WTC11 (cell line): ENCODE results near the gene PLEKHA6. TPM values are rescaled to one million over a fixed set of nuclear protein-coding genes. Genes with fewer than 3 reads are reported as not detected.
A peak's percentile ranks its signal among the peaks of the same experiment; 100 is the strongest.

Source experiments
- ATAC-seq: fragments of 200-7000 bp; cut with Tn5 transposase; 2 replicates; pipeline ENCODE4 v1.10.0; 2021; ENCODE audit warnings: mild to moderate bottlenecking, moderate library complexity
- CTCF ChIA-PET: fragments of 300-600 bp; sonication (Branson Sonifier 250); formaldehyde crosslinking; loops from one replicate; lab custom pipeline; 2021; ENCODE audit warnings: antibody characterized with exemption; lab: Charles Lee
- POLR2A ChIA-PET: fragments of 350-600 bp; sonication (Branson Sonifier 250); formaldehyde crosslinking; loops from one replicate; lab custom pipeline; 2021; ENCODE audit warnings: antibody characterized with exemption; lab: Charles Lee
- DNase-seq: peaks from one replicate; pipeline ENCODE4 v3.0.0; 2021; ENCODE audit warnings: low spot score
- H3K27ac Mint-ChIP-seq: 2 replicates; pipeline ENCODE4 v1.8.0; 2021; ENCODE audit warnings: mixed read lengths
- H3K27me3 Mint-ChIP-seq: 2 replicates; pipeline ENCODE4 v1.8.0; 2021; ENCODE audit warnings: low read depth, mild to moderate bottlenecking, moderate library complexity, mixed read lengths
- H3K36me3 Mint-ChIP-seq: 2 replicates; pipeline ENCODE4 v1.8.0; 2021; ENCODE audit warnings: mixed read lengths
- H3K4me1 Mint-ChIP-seq: 2 replicates; pipeline ENCODE4 v1.8.0; 2022; ENCODE audit warnings: mixed read lengths
- H3K4me3 Mint-ChIP-seq: 2 replicates; pipeline ENCODE4 v1.8.0; 2021; ENCODE audit warnings: mild to moderate bottlenecking, moderate library complexity, mixed read lengths
- H3K9me3 Mint-ChIP-seq: 2 replicates; pipeline ENCODE4 v1.8.0; 2021; ENCODE audit warnings: mixed read lengths
- ATF1 ChIP-seq: sonication (generic); formaldehyde crosslinking; IDR thresholded peaks from 2 replicates; pipeline ENCODE4 v1.8.1; 2023; ENCODE audit warnings: mild to moderate bottlenecking, moderate library complexity, missing genetic modification reagents
- CDX4 ChIP-seq: fragments of 250-450 bp; sonication (Bioruptor Pico); IDR thresholded peaks from 2 replicates; pipeline ENCODE4 v1.9.0; 2021; ENCODE audit warnings: moderate library complexity, mild to moderate bottlenecking, inconsistent platforms, borderline replicate concordance
- ERG ChIP-seq: fragments of 250-450 bp; sonication (Bioruptor Pico); IDR thresholded peaks from 2 replicates; pipeline ENCODE4 v1.8.0; 2021; ENCODE audit warnings: mild to moderate bottlenecking
- GRHL2 ChIP-seq: fragments of 250-450 bp; sonication (Bioruptor Pico); IDR thresholded peaks from 2 replicates; pipeline ENCODE4 v1.8.0; 2022; ENCODE audit warnings: mild to moderate bottlenecking, moderate library complexity; ENCODE audit not compliant: insufficient replicate concordance, severe bottlenecking
- NR3C1 ChIP-seq: sonication (generic); formaldehyde crosslinking; conservative IDR thresholded peaks from 2 replicates; pipeline ENCODE4 v1.8.1; 2023; ENCODE audit warnings: low read depth, mild to moderate bottlenecking, missing genetic modification reagents
- USF1 ChIP-seq: sonication (generic); formaldehyde crosslinking; IDR thresholded peaks from 2 replicates; pipeline ENCODE4 v1.8.0; 2022; ENCODE audit warnings: mild to moderate bottlenecking, missing genetic modification reagents
- ZNF263 ChIP-seq: sonication (generic); formaldehyde crosslinking; IDR thresholded peaks from 2 replicates; pipeline ENCODE4 v1.8.1; 2022; ENCODE audit warnings: low read depth, mild to moderate bottlenecking, moderate library complexity, missing genetic modification reagents
- ZNF416 ChIP-seq: fragments of 250-450 bp; sonication (Bioruptor Pico); IDR thresholded peaks from 2 replicates; pipeline ENCODE4 v1.9.0; 2021; ENCODE audit warnings: mild to moderate bottlenecking, inconsistent platforms
- ZNF425 ChIP-seq: fragments of 250-450 bp; sonication (Bioruptor Pico); conservative IDR thresholded peaks from 2 replicates; pipeline ENCODE4 v1.9.0; 2021; ENCODE audit warnings: mild to moderate bottlenecking
- ZNF532 ChIP-seq: fragments of 250-450 bp; sonication (Bioruptor Pico); IDR thresholded peaks from 2 replicates; pipeline ENCODE4 v1.9.0; 2021; ENCODE audit warnings: mild to moderate bottlenecking, borderline replicate concordance
- ZSCAN18 ChIP-seq: fragments of 250-450 bp; sonication (Bioruptor Pico); IDR thresholded peaks from 2 replicates; pipeline ENCODE4 v2.1.2; 2022; ENCODE audit warnings: mild to moderate bottlenecking, moderate library complexity
- total RNA-seq: library from RNA; stranded (reverse); gene quantifications from 3 replicates; pipeline ENCODE4 v1.2.3, GENCODE V29; 2021

Gene PLEKHA6
- total RNA-seq, 1 experiment from 2014 or later = 11.6 TPM

GRCh38 chr1:204199579-204199978 is 160.2 kb downstream of the PLEKHA6 start (continued):
- no peak for TF ChIP-seq ZSCAN18 (CRISPR knock-in tag)
- no peak for TF ChIP-seq ZNF416 (CRISPR knock-in tag)
- no peak for TF ChIP-seq ZNF532 (CRISPR knock-in tag)
- no peak for TF ChIP-seq CDX4 (CRISPR knock-in tag)
- no peak for TF ChIP-seq ATF1 (CRISPR knock-in tag)
- TF ChIP-seq NR3C1 (CRISPR knock-in tag) = no peak

- POLR2A ChIA-PET = interaction anchor here (0.5 to 1.6 kb wide), 4 partner anchors 36 to 294 kb away, joined by 3 to 5 read pairs (median 3); no protein-coding TSS in a partner anchor
- CTCF ChIA-PET = interaction anchor here (0.7 to 4.4 kb wide), 20 partner anchors 8 to 328 kb away, joined by 3 to 59 read pairs (median 4); partner anchors contain the start of genes ETNK2, GOLT1A and REN
- no peak for DNase-seq
- peaks cover 12% of the 10 kb centered on the region for H3K4me1 Mint-ChIP-seq
- no peak overlapping the region for H3K4me3 Mint-ChIP-seq
- no peak overlapping the region; the same call in 1 of the 2 replicates for H3K27ac Mint-ChIP-seq
- H3K27me3 Mint-ChIP-seq = peaks cover 4% of the 10 kb centered on the region
- H3K9me3 Mint-ChIP-seq = peaks cover 6% of the 10 kb centered on the region; the same call in 1 of the 2 replicates
- no peaks in the 10 kb centered on the region for H3K36me3 Mint-ChIP-seq
- ATAC-seq = peak; percentile 48
- no peak for TF ChIP-seq ZNF532 (CRISPR knock-in tag)
- no peak for TF ChIP-seq CDX4 (CRISPR knock-in tag)
- TF ChIP-seq USF1 (CRISPR knock-in tag) = no peak
- no peak for TF ChIP-seq ZNF425 (CRISPR knock-in tag)
- no peak for TF ChIP-seq ERG (CRISPR knock-in tag)
- TF ChIP-seq GRHL2 (CRISPR knock-in tag) = no peak
- no peak for TF ChIP-seq ZNF263 (CRISPR knock-in tag)
- TF ChIP-seq ZNF416 (CRISPR knock-in tag) = no peak
Measured at GRCh38 chr1:204198348-204199340, 161.1 kb downstream of the PLEKHA6 start.
